Measurements from ENCODE around the gene CACNA2D3. TPM values are rescaled to one million over a fixed set of nuclear protein-coding genes. Genes with fewer than 3 reads are reported as not detected.

The CACNA2D3 gene
- polyA plus RNA-seq, 1 donor (not counting 4 experiments of a cell fraction or from before 2014, with no cell fraction given) = 0.08 TPM

- Histone ChIP-seq H4K20me1 (ENCODE audit: control insufficient read depth, extremely low read depth, insufficient read depth, low read length) (no peaks in the 10 kb centered on the region), H3K36me3 (ENCODE audit: control insufficient read depth in 2 of 2, extremely low read depth in 1 of 2, insufficient read depth in 2 of 2, low read length in 2 of 2) (no peaks in the 10 kb centered on the region), H3K4me3 (ENCODE audit: control insufficient read depth in 2 of 3, extremely low read depth in 1 of 3, insufficient read depth in 2 of 3, low read depth in 1 of 3, low read length in 3 of 3) (no peak overlapping the region), H3K79me2 (ENCODE audit: control insufficient read depth, insufficient read depth, low read length) (no peaks in the 10 kb centered on the region), H3K4me1 (ENCODE audit: control insufficient read depth, extremely low read depth, insufficient read depth, low read length) (no peaks in the 10 kb centered on the region), H2AFZ (ENCODE audit: control insufficient read depth, low read length) (no peak overlapping the region), H3K27me3 (ENCODE audit: control insufficient read depth, extremely low read depth, insufficient read depth, low read length) (no peaks in the 10 kb centered on the region), H3K9me3 (ENCODE audit: control insufficient read depth, low read depth, low read length) (no peaks in the 10 kb centered on the region), H3K4me2 (ENCODE audit: control insufficient read depth, extremely low read depth, insufficient read depth, low read depth, low read length) (no peak overlapping the region), H3K9ac (ENCODE audit: control insufficient read depth, extremely low read depth, insufficient read depth, low read length) (no peak overlapping the region), H3K27ac (ENCODE audit: control insufficient read depth, insufficient read depth, low read length) (no peak overlapping the region), H3K9me1 (ENCODE audit: control insufficient read depth, extremely low read depth, insufficient read depth, low read length) (no peaks in the 10 kb centered on the region)
- dilution Hi-C loops (cut with MboI; ENCODE audit: extremely low pct_ligation_motif_present, low sequenced_read_pairs) = no loop called here
- FAIRE-seq (no peak), DNase-seq (ENCODE audit: low read depth, low spot score) (no peak)
- TF ChIP-seq EZH2 (IDR thresholded peaks at IDR 0.05; ENCODE audit: low read length) = no peak
- TF ChIP-seq CTCF (optimal IDR thresholded peaks at IDR 0.05 in 1 of 3, IDR thresholded peaks at IDR 0.05 in 1 of 3, conservative IDR thresholded peaks at IDR 0.05 in 1 of 3; ENCODE audit: extremely low read depth in 1 of 3, insufficient read depth in 2 of 3, low read length in 3 of 3) = no peak
These were observed 597.6 kb downstream of the CACNA2D3 start for GRCh38 chr3:54719914-54720313.

GRCh38 chr3:54720604-54721003 lies 598.3 kb downstream of the CACNA2D3 start:
- DNase-seq (ENCODE audit: low read depth, low spot score) (no peak), FAIRE-seq (no peak)
- Histone ChIP-seq H3K9ac (ENCODE audit: control insufficient read depth, extremely low read depth, insufficient read depth, low read length) (no peak overlapping the region), H3K36me3 (ENCODE audit: control insufficient read depth in 2 of 2, extremely low read depth in 1 of 2, insufficient read depth in 2 of 2, low read length in 2 of 2) (no peaks in the 10 kb centered on the region), H3K9me1 (ENCODE audit: control insufficient read depth, extremely low read depth, insufficient read depth, low read length) (no peaks in the 10 kb centered on the region), H3K27me3 (ENCODE audit: control insufficient read depth, extremely low read depth, insufficient read depth, low read length) (no peaks in the 10 kb centered on the region), H3K9me3 (ENCODE audit: control insufficient read depth, low read depth, low read length) (no peaks in the 10 kb centered on the region), H3K4me2 (ENCODE audit: control insufficient read depth, extremely low read depth, insufficient read depth, low read depth, low read length) (no peak overlapping the region), H2AFZ (ENCODE audit: control insufficient read depth, low read length) (no peak overlapping the region), H4K20me1 (ENCODE audit: control insufficient read depth, extremely low read depth, insufficient read depth, low read length) (no peaks in the 10 kb centered on the region), H3K27ac (ENCODE audit: control insufficient read depth, insufficient read depth, low read length) (no peak overlapping the region), H3K4me3 (ENCODE audit: control insufficient read depth in 2 of 3, extremely low read depth in 1 of 3, insufficient read depth in 2 of 3, low read depth in 1 of 3, low read length in 3 of 3) (no peak overlapping the region), H3K4me1 (ENCODE audit: control insufficient read depth, extremely low read depth, insufficient read depth, low read length) (no peaks in the 10 kb centered on the region), H3K79me2 (ENCODE audit: control insufficient read depth, insufficient read depth, low read length) (no peaks in the 10 kb centered on the region)
- dilution Hi-C loops (cut with MboI; ENCODE audit: extremely low pct_ligation_motif_present, low sequenced_read_pairs) = no loop called here
- TF ChIP-seq EZH2 (IDR thresholded peaks at IDR 0.05; ENCODE audit: low read length) = no peak
- TF ChIP-seq CTCF (optimal IDR thresholded peaks at IDR 0.05 in 1 of 3, IDR thresholded peaks at IDR 0.05 in 1 of 3, conservative IDR thresholded peaks at IDR 0.05 in 1 of 3; ENCODE audit: extremely low read depth in 1 of 3, insufficient read depth in 2 of 3, low read length in 3 of 3) = no peak
